Thoracic aorta (tissue), 2 donors: ENCODE data around the gene ATP2C2. TPM values are rescaled to one million over a fixed set of nuclear protein-coding genes. Genes with fewer than 3 reads are reported as not detected.

Experiments used
- ATAC-seq: fragments of 150-250 bp; one replicate; pipeline ENCODE4 v1.8.0; 2017; ENCODE audit warnings: low read depth; ENCODE audit not compliant: insufficient number of reproducible peaks, low FRiP score
- DNase-seq: peaks from one replicate; pipeline ENCODE4 v3.0.0-alpha.2; 2020; ENCODE audit warnings: low spot score
- H3K27ac ChIP-seq, 2 donors: fragments of 200-600 bp; sonication (generic); 1 replicate in 1 of 2; 2 replicates in 1 of 2; pipeline ENCODE4 v1.5.1; 2016; ENCODE audit warnings: mild to moderate bottlenecking in 2 of 2, moderate library complexity in 2 of 2
- H3K27me3 ChIP-seq: fragments of 200-600 bp; sonication (generic); replicated peaks from 2 replicates; pipeline ENCODE4 v1.6.0; 2016; ENCODE audit warnings: mild to moderate bottlenecking; ENCODE audit not compliant: insufficient read depth
- H3K36me3 ChIP-seq: fragments of 200-600 bp; sonication (generic); one replicate; pipeline ENCODE4 v1.5.1; 2016
- H3K4me1 ChIP-seq, 2 donors: fragments of 200-600 bp; sonication (generic); 1 replicate in 1 of 2; 2 replicates in 1 of 2; pipeline versions ENCODE4 v1.5.1 to v1.6.0; 2016; ENCODE audit warnings: low read depth in 2 of 2, mild to moderate bottlenecking in 1 of 2; ENCODE audit not compliant: control insufficient read depth in 1 of 2
- H3K4me3 ChIP-seq: fragments of 200-600 bp; sonication (generic); 2 replicates; pipeline ENCODE4 v1.5.1; 2016; ENCODE audit warnings: mild to moderate bottlenecking
- H3K9me3 ChIP-seq: fragments of 200-600 bp; sonication (generic); 2 replicates; pipeline ENCODE4 v1.5.1; 2016
- total RNA-seq, 2 donors: library from RNA; depleted of rRNA; stranded (reverse); fragments of >200 nt; gene quantifications; one replicate each; pipeline versions ENCODE4 v1.1.0 to v1.2.3, GENCODE V29; 2016
- TF ChIP-seq, protein P1 (sequence below): fragments of 200-600 bp; sonication (generic); IDR thresholded peaks from one replicate; pipeline ENCODE4 v1.5.1; 2019; ENCODE audit warnings: antibody characterized with exemption

Gene ATP2C2
- total RNA-seq, 2 donors from 2014 or later, result 0.28 to 0.54 TPM

DNA sequence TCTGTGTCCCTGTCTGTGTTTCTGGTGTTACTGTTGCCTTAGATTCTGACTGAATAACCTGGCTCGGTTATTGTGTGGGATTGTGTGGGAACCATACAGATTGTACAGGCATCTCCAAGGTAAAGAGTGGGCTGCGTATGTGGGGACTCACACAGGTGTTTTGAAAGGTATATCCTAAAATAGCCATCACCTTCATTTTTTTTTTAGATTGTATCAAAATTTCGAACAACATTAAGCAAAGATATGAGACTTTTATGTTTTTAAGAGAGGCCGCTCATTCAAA is 53.5 kb downstream of the ATP2C2 start:
- Histone ChIP-seq H3K27ac (no peak overlapping the region), H3K4me3 (no peak overlapping the region), H3K36me3 (no peaks in the 10 kb centered on the region), H3K9me3 (no peaks in the 10 kb centered on the region), H3K4me1 (no peaks in the 10 kb centered on the region), H3K27me3 (no peaks in the 10 kb centered on the region)
- DNase-seq, result no peak
- TF ChIP-seq, protein P1, sequence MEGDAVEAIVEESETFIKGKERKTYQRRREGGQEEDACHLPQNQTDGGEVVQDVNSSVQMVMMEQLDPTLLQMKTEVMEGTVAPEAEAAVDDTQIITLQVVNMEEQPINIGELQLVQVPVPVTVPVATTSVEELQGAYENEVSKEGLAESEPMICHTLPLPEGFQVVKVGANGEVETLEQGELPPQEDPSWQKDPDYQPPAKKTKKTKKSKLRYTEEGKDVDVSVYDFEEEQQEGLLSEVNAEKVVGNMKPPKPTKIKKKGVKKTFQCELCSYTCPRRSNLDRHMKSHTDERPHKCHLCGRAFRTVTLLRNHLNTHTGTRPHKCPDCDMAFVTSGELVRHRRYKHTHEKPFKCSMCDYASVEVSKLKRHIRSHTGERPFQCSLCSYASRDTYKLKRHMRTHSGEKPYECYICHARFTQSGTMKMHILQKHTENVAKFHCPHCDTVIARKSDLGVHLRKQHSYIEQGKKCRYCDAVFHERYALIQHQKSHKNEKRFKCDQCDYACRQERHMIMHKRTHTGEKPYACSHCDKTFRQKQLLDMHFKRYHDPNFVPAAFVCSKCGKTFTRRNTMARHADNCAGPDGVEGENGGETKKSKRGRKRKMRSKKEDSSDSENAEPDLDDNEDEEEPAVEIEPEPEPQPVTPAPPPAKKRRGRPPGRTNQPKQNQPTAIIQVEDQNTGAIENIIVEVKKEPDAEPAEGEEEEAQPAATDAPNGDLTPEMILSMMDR, result no peak
- no peak for ATAC-seq

GRCh38 chr16:84423416-84423837 is 55.1 kb downstream of the ATP2C2 start:
- Histone ChIP-seq H3K4me1 (no peaks in the 10 kb centered on the region), H3K27me3 (no peaks in the 10 kb centered on the region), H3K36me3 (no peaks in the 10 kb centered on the region), H3K9me3 (no peaks in the 10 kb centered on the region), H3K4me3 (no peak overlapping the region), H3K27ac (no peak overlapping the region)
- no peak for ATAC-seq
- TF ChIP-seq, protein P1, result no peak
- no peak for DNase-seq

GRCh38 chr16:84425696-84426095 is 57.4 kb downstream of the ATP2C2 start:
- H3K27me3 ChIP-seq, result no peaks in the 10 kb centered on the region
- TF ChIP-seq, protein P1, result no peak
- DNase-seq, result no peak
- H3K4me3 ChIP-seq, result no peak overlapping the region
- no peaks in the 10 kb centered on the region for H3K4me1 ChIP-seq
- H3K36me3 ChIP-seq, result no peaks in the 10 kb centered on the region
- no peak for ATAC-seq
- no peak overlapping the region for H3K27ac ChIP-seq
- H3K9me3 ChIP-seq, result no peaks in the 10 kb centered on the region

DNA sequence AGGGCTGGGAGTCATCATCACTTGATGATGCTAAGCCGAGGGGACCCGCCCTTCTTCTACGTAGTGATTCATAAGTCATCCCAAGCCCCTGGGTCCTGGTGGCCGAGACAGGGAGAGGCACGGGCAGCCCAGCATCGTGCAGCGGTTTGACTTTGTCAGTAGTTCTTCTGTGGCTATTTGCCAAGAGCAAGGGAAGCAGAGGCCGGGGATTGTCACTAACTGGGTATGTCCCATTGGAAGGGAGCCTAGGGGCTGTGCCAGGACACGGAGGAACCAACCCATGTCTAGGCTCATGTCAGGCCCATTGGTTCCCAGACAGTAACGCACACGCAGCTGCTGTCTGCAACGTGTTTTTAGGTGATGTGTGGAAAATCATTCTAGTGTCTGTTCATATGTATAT is 58.5 kb downstream of the ATP2C2 start:
- TF ChIP-seq, protein P1, result no peak
- H3K36me3 ChIP-seq, result no peaks in the 10 kb centered on the region
- no peaks in the 10 kb centered on the region for H3K27me3 ChIP-seq
- no peaks in the 10 kb centered on the region for H3K9me3 ChIP-seq
- H3K4me1 ChIP-seq, result no peaks in the 10 kb centered on the region
- H3K4me3 ChIP-seq, result no peak overlapping the region
- ATAC-seq (no peak), DNase-seq (no peak)
- no peak overlapping the region for H3K27ac ChIP-seq

- H3K36me3 ChIP-seq, result no peaks in the 10 kb centered on the region
- H3K4me3 ChIP-seq, result no peak overlapping the region
- ATAC-seq (no peak), DNase-seq (no peak)
- H3K9me3 ChIP-seq, result no peaks in the 10 kb centered on the region
- no peaks in the 10 kb centered on the region for H3K27me3 ChIP-seq
- H3K27ac ChIP-seq, result no peak overlapping the region
- no peaks in the 10 kb centered on the region for H3K4me1 ChIP-seq
- TF ChIP-seq, protein P1, result no peak
Measured at GRCh38 chr16:84427553-84427952, 59.2 kb downstream of the ATP2C2 start.
